Measurements from ENCODE around the gene VAV3.

- TF ChIP-seq POLR2AphosphoS5 (IDR thresholded peaks at IDR 0.05) (no peak), POLR2A (IDR thresholded peaks at IDR 0.05) (no peak)
- TF ChIP-seq, protein P1, sequence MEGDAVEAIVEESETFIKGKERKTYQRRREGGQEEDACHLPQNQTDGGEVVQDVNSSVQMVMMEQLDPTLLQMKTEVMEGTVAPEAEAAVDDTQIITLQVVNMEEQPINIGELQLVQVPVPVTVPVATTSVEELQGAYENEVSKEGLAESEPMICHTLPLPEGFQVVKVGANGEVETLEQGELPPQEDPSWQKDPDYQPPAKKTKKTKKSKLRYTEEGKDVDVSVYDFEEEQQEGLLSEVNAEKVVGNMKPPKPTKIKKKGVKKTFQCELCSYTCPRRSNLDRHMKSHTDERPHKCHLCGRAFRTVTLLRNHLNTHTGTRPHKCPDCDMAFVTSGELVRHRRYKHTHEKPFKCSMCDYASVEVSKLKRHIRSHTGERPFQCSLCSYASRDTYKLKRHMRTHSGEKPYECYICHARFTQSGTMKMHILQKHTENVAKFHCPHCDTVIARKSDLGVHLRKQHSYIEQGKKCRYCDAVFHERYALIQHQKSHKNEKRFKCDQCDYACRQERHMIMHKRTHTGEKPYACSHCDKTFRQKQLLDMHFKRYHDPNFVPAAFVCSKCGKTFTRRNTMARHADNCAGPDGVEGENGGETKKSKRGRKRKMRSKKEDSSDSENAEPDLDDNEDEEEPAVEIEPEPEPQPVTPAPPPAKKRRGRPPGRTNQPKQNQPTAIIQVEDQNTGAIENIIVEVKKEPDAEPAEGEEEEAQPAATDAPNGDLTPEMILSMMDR (IDR thresholded peaks at IDR 0.05 in 8 of 11, conservative IDR thresholded peaks at IDR 0.05 in 3 of 11) = no peak
These were observed 216.4 kb downstream of the VAV3 start for GRCh38 chr1:107748531-107748930.

Data from spleen (tissue), 7 donors.